Smooth muscle cell (in vitro differentiated cells): ENCODE results near the gene KRTAP7-1. TPM values are rescaled to one million over a fixed set of nuclear protein-coding genes. Genes with fewer than 3 reads are reported as not detected.

ENCODE experiments used
- DNase-seq: peaks from one replicate; lab custom pipeline; 2025; ENCODE audit not compliant: unreplicated experiment; lab: John Stamatoyannopoulos, UW
- H2AFZ ChIP-seq: fragments of 200-600 bp; sonication (generic); 2 replicates; pipeline ENCODE4 v1.6.0; 2016; ENCODE audit warnings: antibody characterized with exemption, low read depth, mild to moderate bottlenecking
- H3F3A ChIP-seq: fragments of 200-600 bp; sonication (generic); 2 replicates; pipeline ENCODE4 v1.6.0; 2017; ENCODE audit warnings: antibody characterized with exemption, low read depth
- H3K27ac ChIP-seq: fragments of 200-600 bp; sonication (generic); 2 replicates; pipeline ENCODE4 v1.5.1; 2016; ENCODE audit warnings: low read depth, mild to moderate bottlenecking
- H3K27me3 ChIP-seq: fragments of 200-600 bp; sonication (generic); 2 replicates; pipeline ENCODE4 v1.6.1; 2016; ENCODE audit warnings: low read depth, mild to moderate bottlenecking
- H3K36me3 ChIP-seq: fragments of 200-600 bp; sonication (generic); 2 replicates; pipeline ENCODE4 v1.5.1; 2016; ENCODE audit warnings: low read depth
- H3K4me1 ChIP-seq: fragments of 200-600 bp; sonication (generic); 2 replicates; pipeline ENCODE4 v1.5.1; 2016; ENCODE audit warnings: low read depth
- H3K4me2 ChIP-seq: fragments of 200-600 bp; sonication (generic); 2 replicates; pipeline ENCODE4 v1.6.0; 2016; ENCODE audit warnings: mild to moderate bottlenecking
- H3K4me3 ChIP-seq: fragments of 200-600 bp; sonication (generic); 2 replicates; pipeline ENCODE4 v1.5.1; 2016; ENCODE audit warnings: mild to moderate bottlenecking
- H3K79me2 ChIP-seq: fragments of 200-600 bp; sonication (generic); 2 replicates; pipeline ENCODE4 v1.6.0; 2016; ENCODE audit warnings: low read depth, mild to moderate bottlenecking
- H3K9ac ChIP-seq: fragments of 200-600 bp; sonication (generic); 2 replicates; pipeline ENCODE4 v1.6.0; 2016; ENCODE audit warnings: low read depth
- H3K9me3 ChIP-seq: fragments of 200-600 bp; sonication (generic); replicated peaks from 2 replicates; pipeline ENCODE4 v1.5.1; 2016; ENCODE audit warnings: low read depth
- H4K20me1 ChIP-seq: fragments of 200-600 bp; sonication (generic); 2 replicates; pipeline ENCODE4 v1.6.0; 2016; ENCODE audit warnings: low read depth
- WGBS: methylation state at CpG from one replicate; pipeline ENCODE4 v1.1.7; 2016; ENCODE audit warnings: low lambda C conversion rate; 5-methylcytosine and 5-hydroxymethylcytosine counted together
- polyA plus RNA-seq: library from polyadenylated mRNA; unstranded; fragments of >200 nt; fragmentation: Nextera tagmentation; extraction: Ambion mirVana; gene quantifications from 2 replicates; pipeline ENCODE4 v1.2.1, GENCODE V29; 2016
- total RNA-seq: library from RNA; depleted of rRNA; stranded (reverse); fragments of >200 nt; gene quantifications from 2 replicates; pipeline ENCODE4 v1.2.3, GENCODE V29; 2014
- TF ChIP-seq, protein P1 (sequence below): fragments of 200-600 bp; sonication (generic); IDR thresholded peaks from 2 replicates; pipeline ENCODE4 v1.5.1; 2017; ENCODE audit warnings: borderline replicate concordance, mild to moderate bottlenecking, antibody characterized with exemption; ENCODE audit not compliant: insufficient read depth, poor library complexity, severe bottlenecking

Gene KRTAP7-1
- total and polyA plus RNA-seq, 2 experiments from 2014 or later = 0.62 to 0.94 TPM

DNA sequence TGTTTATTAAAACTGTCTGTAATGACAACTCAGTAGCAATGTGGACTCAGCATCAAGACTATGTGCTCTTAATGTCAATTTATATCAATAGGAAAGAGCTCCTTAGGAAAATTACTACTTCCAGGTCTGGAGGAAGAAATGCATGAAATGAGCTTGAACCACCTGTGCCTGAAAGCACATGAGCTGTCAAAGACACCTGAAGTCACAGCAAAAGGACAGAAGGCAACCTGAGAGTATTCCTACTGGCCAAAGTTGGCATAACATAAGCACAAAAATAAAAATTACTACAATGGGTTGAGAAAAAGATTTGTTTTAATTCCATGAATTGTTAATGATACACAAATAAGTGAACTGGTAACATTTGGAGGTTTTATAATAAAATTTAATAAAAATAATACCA, 13.4 kb upstream of the KRTAP7-1 start:
- Histone ChIP-seq H3K9ac (no peak overlapping the region), H3K27ac (no peak overlapping the region), H3F3A (no peaks in the 10 kb centered on the region), H3K9me3 (no peaks in the 10 kb centered on the region), H3K4me1 (no peaks in the 10 kb centered on the region), H3K4me2 (no peak overlapping the region), H3K4me3 (no peak overlapping the region), H2AFZ (no peak overlapping the region), H3K27me3 (no peaks in the 10 kb centered on the region), H3K36me3 (no peaks in the 10 kb centered on the region), H4K20me1 (no peaks in the 10 kb centered on the region), H3K79me2 (no peaks in the 10 kb centered on the region)
- TF ChIP-seq, protein P1, sequence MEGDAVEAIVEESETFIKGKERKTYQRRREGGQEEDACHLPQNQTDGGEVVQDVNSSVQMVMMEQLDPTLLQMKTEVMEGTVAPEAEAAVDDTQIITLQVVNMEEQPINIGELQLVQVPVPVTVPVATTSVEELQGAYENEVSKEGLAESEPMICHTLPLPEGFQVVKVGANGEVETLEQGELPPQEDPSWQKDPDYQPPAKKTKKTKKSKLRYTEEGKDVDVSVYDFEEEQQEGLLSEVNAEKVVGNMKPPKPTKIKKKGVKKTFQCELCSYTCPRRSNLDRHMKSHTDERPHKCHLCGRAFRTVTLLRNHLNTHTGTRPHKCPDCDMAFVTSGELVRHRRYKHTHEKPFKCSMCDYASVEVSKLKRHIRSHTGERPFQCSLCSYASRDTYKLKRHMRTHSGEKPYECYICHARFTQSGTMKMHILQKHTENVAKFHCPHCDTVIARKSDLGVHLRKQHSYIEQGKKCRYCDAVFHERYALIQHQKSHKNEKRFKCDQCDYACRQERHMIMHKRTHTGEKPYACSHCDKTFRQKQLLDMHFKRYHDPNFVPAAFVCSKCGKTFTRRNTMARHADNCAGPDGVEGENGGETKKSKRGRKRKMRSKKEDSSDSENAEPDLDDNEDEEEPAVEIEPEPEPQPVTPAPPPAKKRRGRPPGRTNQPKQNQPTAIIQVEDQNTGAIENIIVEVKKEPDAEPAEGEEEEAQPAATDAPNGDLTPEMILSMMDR = peak; percentile 10
- DNase-seq = no peak

DNA sequence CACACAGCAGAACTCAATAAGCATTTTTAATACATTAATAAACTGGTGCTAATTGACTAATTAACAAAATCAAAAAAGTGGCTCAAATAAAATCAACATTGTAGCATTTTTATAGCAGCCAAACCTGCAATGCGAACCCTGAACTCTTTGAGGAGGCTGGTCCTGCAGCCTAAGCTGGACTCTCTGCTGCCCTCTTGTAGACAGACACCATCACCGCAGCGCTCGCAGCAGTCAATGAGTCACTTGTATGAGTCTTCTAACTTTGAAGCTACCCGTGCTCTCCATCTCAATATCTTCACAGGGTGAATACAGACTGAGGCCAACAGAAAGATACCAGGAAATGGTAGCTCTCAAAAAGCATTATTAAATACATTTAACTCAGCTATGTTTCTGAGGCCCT, 9.7 kb upstream of the KRTAP7-1 start:
- Histone ChIP-seq H3K27me3 (no peaks in the 10 kb centered on the region), H3K27ac (no peak overlapping the region), H3K36me3 (no peaks in the 10 kb centered on the region), H3F3A (no peaks in the 10 kb centered on the region), H3K9me3 (no peaks in the 10 kb centered on the region), H3K9ac (no peak overlapping the region), H3K4me3 (no peak overlapping the region), H4K20me1 (no peaks in the 10 kb centered on the region), H3K79me2 (no peaks in the 10 kb centered on the region), H2AFZ (no peak overlapping the region), H3K4me1 (no peaks in the 10 kb centered on the region), H3K4me2 (no peak overlapping the region)
- WGBS = 12% methylated on average over 5 of the region's 5 CpGs
- DNase-seq = no peak
- TF ChIP-seq, protein P1 = peak; percentile 57

DNA sequence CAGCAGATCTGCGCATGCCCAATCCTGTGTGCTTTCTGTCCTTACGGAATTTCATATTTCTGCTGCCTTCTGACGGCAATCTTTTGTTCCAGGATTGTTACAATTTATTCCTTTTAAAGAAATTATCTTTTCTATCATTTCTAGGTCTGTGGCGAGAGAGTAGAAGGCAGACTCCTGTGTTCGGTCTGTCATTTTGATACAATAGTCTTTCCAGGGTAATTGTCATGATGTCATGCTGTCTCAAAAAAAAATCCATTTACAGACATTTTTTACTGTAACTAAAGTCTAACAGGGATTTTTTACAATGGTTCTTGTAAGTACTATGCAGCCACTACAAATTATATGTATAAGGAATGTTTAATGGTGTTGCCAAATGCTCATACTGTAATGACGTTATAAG, 9.0 kb upstream of the KRTAP7-1 start:
- Histone ChIP-seq H3K27me3 (no peaks in the 10 kb centered on the region), H3K4me3 (no peak overlapping the region), H3K4me1 (no peaks in the 10 kb centered on the region), H3K36me3 (no peaks in the 10 kb centered on the region), H3K79me2 (no peaks in the 10 kb centered on the region), H3K27ac (no peak overlapping the region), H3K9ac (no peak overlapping the region), H3K4me2 (no peak overlapping the region), H3F3A (no peaks in the 10 kb centered on the region), H2AFZ (no peak overlapping the region), H3K9me3 (no peaks in the 10 kb centered on the region), H4K20me1 (no peaks in the 10 kb centered on the region)
- TF ChIP-seq, protein P1 = no peak
- 93% methylated on average over 6 of the region's 6 CpGs for WGBS
- no peak for DNase-seq

DNA sequence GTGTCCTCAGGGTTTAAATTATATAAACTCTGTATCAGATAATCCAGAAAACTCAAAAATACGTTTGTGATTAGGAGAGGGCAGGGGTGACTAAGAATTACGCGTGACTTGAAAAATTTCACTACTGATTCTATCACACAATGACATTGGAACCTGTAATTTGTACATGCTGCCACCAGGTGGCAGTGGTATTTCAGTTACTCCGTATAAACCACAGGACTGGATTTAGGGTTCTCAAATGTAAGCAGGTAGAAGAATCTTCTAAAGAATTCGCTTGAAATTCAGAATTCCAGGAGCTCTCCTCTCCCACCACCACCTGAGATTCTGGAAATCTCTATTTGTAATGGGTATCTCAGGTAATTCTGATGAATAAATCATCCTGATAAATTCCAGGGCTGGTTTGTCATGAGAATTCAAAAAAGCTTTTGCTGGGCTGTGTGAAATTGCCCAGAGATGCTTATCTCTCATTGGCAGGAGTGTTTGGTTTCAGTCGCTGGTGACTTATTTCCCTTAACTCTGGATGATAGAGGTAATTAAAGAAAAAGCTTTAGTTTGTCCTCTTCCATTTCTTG, 1.7 kb upstream of the KRTAP7-1 start:
- 20% methylated on average over 6 of the region's 6 CpGs for WGBS
- TF ChIP-seq, protein P1 = peak; percentile 52
- Histone ChIP-seq H3K79me2 (no peaks in the 10 kb centered on the region), H3K36me3 (no peaks in the 10 kb centered on the region), H4K20me1 (no peaks in the 10 kb centered on the region), H3K4me2 (no peak overlapping the region), H3K4me1 (no peaks in the 10 kb centered on the region), H2AFZ (no peak overlapping the region), H3K9me3 (no peaks in the 10 kb centered on the region), H3K4me3 (no peak overlapping the region), H3K27ac (no peak overlapping the region), H3F3A (no peaks in the 10 kb centered on the region), H3K27me3 (no peaks in the 10 kb centered on the region), H3K9ac (no peak overlapping the region)
- no peak for DNase-seq
